PC-3 (cell line): Measurements from ENCODE around the gene ADAT3. TPM values are rescaled to one million over a fixed set of nuclear protein-coding genes. Genes with fewer than 3 reads are reported as not detected.

Experiments
- ATAC-seq: fragments of 200-7000 bp; cut with Tn5 transposase; 2 replicates; pipeline ENCODE4 v1.9.1; 2020; ENCODE audit warnings: mild to moderate bottlenecking, moderate library complexity
- BruUV-seq: library from RNA; stranded (reverse); fragments of 400-500 nt; replicated peaks from 2 replicates; lab custom pipeline; 2021; lab: Mats Ljungman, UMichigan
- CTCF ChIA-PET: fragments of 300-600 bp; sonication (Branson Sonifier 250); formaldehyde crosslinking; loops from one replicate; lab custom pipeline; 2022; ENCODE audit warnings: antibody characterized with exemption; lab: Charles Lee
- POLR2A ChIA-PET: fragments of 300-600 bp; sonication (Branson Sonifier 250); formaldehyde crosslinking; loops from one replicate; lab custom pipeline; 2022; ENCODE audit warnings: antibody characterized with exemption; ENCODE audit not compliant: unreplicated experiment; lab: Charles Lee
- DNase-seq: peaks from one replicate; pipeline ENCODE4 v3.0.0-alpha.2; 2015
- H2AFZ ChIP-seq: fragments of 300-600 bp; sonication (generic); 2 replicates; pipeline ENCODE4 v1.6.0; 2016; ENCODE audit warnings: antibody characterized with exemption, low read length
- H3F3A ChIP-seq: fragments of 300-600 bp; sonication (generic); one replicate; pipeline ENCODE4 v1.6.0; 2017; ENCODE audit warnings: antibody characterized with exemption, low read length, control low read depth, mild to moderate bottlenecking; ENCODE audit not compliant: unreplicated experiment
- H3K27ac ChIP-seq: fragments of 300-600 bp; sonication (generic); 2 replicates; pipeline ENCODE4 v1.5.1; 2016; ENCODE audit warnings: mild to moderate bottlenecking, low read length
- H3K27me3 ChIP-seq: fragments of 300-600 bp; sonication (generic); 2 replicates; pipeline ENCODE4 v1.6.1; 2016; ENCODE audit warnings: low read length, mixed read lengths
- H3K36me3 ChIP-seq: fragments of 300-600 bp; sonication (generic); 2 replicates; pipeline ENCODE4 v1.6.1; 2016; ENCODE audit warnings: low read depth, mixed run types, low read length, mixed read lengths
- H3K4me1 ChIP-seq: fragments of 300-600 bp; sonication (generic); 2 replicates; pipeline ENCODE4 v1.5.1; 2016; ENCODE audit warnings: low read length; ENCODE audit not compliant: insufficient read depth
- H3K4me2 ChIP-seq: fragments of 300-600 bp; sonication (generic); 2 replicates; pipeline ENCODE4 v1.6.0; 2016; ENCODE audit warnings: low read length
- H3K4me3 ChIP-seq: fragments of 300-600 bp; sonication (generic); 2 replicates; pipeline ENCODE4 v1.5.1; 2016; ENCODE audit warnings: mild to moderate bottlenecking, low read length, mixed read lengths
- H3K79me2 ChIP-seq: fragments of 300-600 bp; sonication (generic); 2 replicates; pipeline ENCODE4 v1.6.1; 2017; ENCODE audit warnings: low read length, mixed read lengths
- H3K9ac ChIP-seq: fragments of 300-600 bp; sonication (generic); 2 replicates; pipeline ENCODE4 v1.6.0; 2016; ENCODE audit warnings: mild to moderate bottlenecking, low read length
- H3K9me2 ChIP-seq: fragments of 300-600 bp; sonication (generic); replicated peaks from 2 replicates; pipeline ENCODE4 v1.6.1; 2016; ENCODE audit warnings: mixed run types, low read length, mixed read lengths
- H3K9me3 ChIP-seq: fragments of 300-600 bp; sonication (generic); 2 replicates; pipeline ENCODE4 v1.6.1; 2016; ENCODE audit warnings: low read length, mixed read lengths
- H4K20me1 ChIP-seq: fragments of 300-600 bp; sonication (generic); 2 replicates; pipeline ENCODE4 v1.6.1; 2016; ENCODE audit warnings: low read length, mixed read lengths
- CTCF ChIP-seq: fragments of 300-600 bp; sonication (generic); conservative IDR thresholded peaks from 2 replicates; pipeline ENCODE4 v1.5.1; 2017; ENCODE audit warnings: antibody characterized with exemption, low read depth, mild to moderate bottlenecking, low read length
- EZH2 ChIP-seq: fragments of 300-600 bp; sonication (generic); IDR thresholded peaks from one replicate; pipeline ENCODE4 v1.6.1; 2017; ENCODE audit warnings: antibody characterized with exemption, mild to moderate bottlenecking, low read length; ENCODE audit not compliant: unreplicated experiment
- EZH2phosphoT487 ChIP-seq: fragments of 300-600 bp; sonication (generic); IDR thresholded peaks from 2 replicates; pipeline ENCODE4 v1.6.1; 2018; ENCODE audit warnings: mild to moderate bottlenecking, antibody characterized with exemption, low read length, borderline replicate concordance
- intact Hi-C: fragments of 100-400 bp; cut with micrococcal nuclease; formaldehyde crosslinking; loops from 2 replicates; pipeline ENCODE4 v1.9.0; 2023
- total RNA-seq: library from RNA; depleted of rRNA; stranded (reverse); fragments of >200 nt; gene quantifications from 2 replicates; pipeline ENCODE4 v1.2.3, GENCODE V29; 2014

The ADAT3 gene
- total RNA-seq, 1 experiment from 2014 or later = 8.4 TPM

- no peak overlapping the region for H3K4me2 ChIP-seq
- no peaks in the 10 kb centered on the region for H3K9me2 ChIP-seq
- ATAC-seq = no peak
- no peaks in the 10 kb centered on the region for H3K9me3 ChIP-seq
- intact Hi-C loops = no loop called here
- no peak overlapping the region for H2AFZ ChIP-seq
- H3K79me2 ChIP-seq = peaks cover 78% of the 10 kb centered on the region
- no peaks in the 10 kb centered on the region for H3K27me3 ChIP-seq
- H3K27ac ChIP-seq = no peak overlapping the region
- DNase-seq = no peak
- H3K9ac ChIP-seq = no peak overlapping the region
- peaks cover 31% of the 10 kb centered on the region for H4K20me1 ChIP-seq
- ChIA-PET CTCF (no interaction called here), POLR2A (no interaction called here)
- no peaks in the 10 kb centered on the region for H3F3A ChIP-seq
- TF ChIP-seq CTCF (no peak), EZH2 (no peak), EZH2phosphoT487 (no peak)
- no peak overlapping the region for H3K4me3 ChIP-seq
- H3K4me1 ChIP-seq = peaks cover 15% of the 10 kb centered on the region; the same call in 1 of the 2 replicates
- H3K36me3 ChIP-seq = no peaks in the 10 kb centered on the region
- no TSS peak for BruUV-seq
Measured at GRCh38 chr19:1859331-1859781, 45.8 kb upstream of the ADAT3 start.

GRCh38 chr19:1860042-1860775, 45.0 kb upstream of the ADAT3 start:
- TF ChIP-seq EZH2 (no peak), EZH2phosphoT487 (no peak), CTCF (no peak)
- Histone ChIP-seq H3K79me2 (peaks cover 72% of the 10 kb centered on the region), H3K9me2 (no peaks in the 10 kb centered on the region), H3K4me2 (peak overlapping the region; percentile 95), H3K4me3 (peak overlapping the region; percentile 94), H3K9me3 (no peaks in the 10 kb centered on the region), H3K9ac (no peak overlapping the region), H3K36me3 (no peaks in the 10 kb centered on the region), H2AFZ (no peak overlapping the region), H3K4me1 (peaks cover 17% of the 10 kb centered on the region; the same call in 1 of the 2 replicates), H3K27ac (no peak overlapping the region), H4K20me1 (peaks cover 27% of the 10 kb centered on the region), H3F3A (no peaks in the 10 kb centered on the region), H3K27me3 (no peaks in the 10 kb centered on the region)
- DNase-seq (no peak), ATAC-seq (no peak)
- CTCF ChIA-PET = interaction anchor here (0.6 kb wide), 1 partner anchor 566 kb away, joined by 6 read pairs; no protein-coding TSS in a partner anchor
- intact Hi-C loops = no loop called here
- POLR2A ChIA-PET = no interaction called here
- no TSS peak for BruUV-seq
